Measurements from ENCODE around the gene RAPGEF2. TPM values are rescaled to one million over a fixed set of nuclear protein-coding genes. Genes with fewer than 3 reads are reported as not detected.

Gene RAPGEF2
- total RNA-seq, 6 experiments from 2014 or later: 22.2 to 36.4 (median 31.5) TPM

DNA sequence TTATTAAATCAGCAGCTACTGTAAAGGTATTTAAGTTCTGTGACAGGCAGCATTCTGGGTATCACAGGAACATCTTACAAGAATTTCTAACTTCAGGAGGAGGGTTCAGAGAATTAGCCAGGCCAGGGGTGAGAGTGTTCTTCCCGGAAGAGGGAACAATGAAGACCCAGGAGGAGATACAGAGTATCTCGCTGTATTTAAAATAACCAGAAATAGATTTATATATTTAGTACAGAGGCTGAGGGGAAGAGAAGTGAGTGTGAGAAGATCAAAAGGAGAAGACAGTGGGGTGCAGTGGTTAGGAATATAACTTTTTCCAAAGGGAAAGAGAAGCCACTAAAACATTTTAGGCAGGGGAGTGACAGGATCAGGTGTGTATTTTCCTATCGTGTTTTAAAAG lies 186.8 kb downstream of the RAPGEF2 start:
- peak overlapping the region; percentile 86 for H3K27ac Mint-ChIP-seq
- DNase-seq: no peak
- H3K9me3 Mint-ChIP-seq: peaks cover 3% of the 10 kb centered on the region; the same call in 1 of the 2 replicates
- H3K36me3 Mint-ChIP-seq (ENCODE audit: low read depth): peaks cover 26% of the 10 kb centered on the region
- TF ChIP-seq, protein P1, sequence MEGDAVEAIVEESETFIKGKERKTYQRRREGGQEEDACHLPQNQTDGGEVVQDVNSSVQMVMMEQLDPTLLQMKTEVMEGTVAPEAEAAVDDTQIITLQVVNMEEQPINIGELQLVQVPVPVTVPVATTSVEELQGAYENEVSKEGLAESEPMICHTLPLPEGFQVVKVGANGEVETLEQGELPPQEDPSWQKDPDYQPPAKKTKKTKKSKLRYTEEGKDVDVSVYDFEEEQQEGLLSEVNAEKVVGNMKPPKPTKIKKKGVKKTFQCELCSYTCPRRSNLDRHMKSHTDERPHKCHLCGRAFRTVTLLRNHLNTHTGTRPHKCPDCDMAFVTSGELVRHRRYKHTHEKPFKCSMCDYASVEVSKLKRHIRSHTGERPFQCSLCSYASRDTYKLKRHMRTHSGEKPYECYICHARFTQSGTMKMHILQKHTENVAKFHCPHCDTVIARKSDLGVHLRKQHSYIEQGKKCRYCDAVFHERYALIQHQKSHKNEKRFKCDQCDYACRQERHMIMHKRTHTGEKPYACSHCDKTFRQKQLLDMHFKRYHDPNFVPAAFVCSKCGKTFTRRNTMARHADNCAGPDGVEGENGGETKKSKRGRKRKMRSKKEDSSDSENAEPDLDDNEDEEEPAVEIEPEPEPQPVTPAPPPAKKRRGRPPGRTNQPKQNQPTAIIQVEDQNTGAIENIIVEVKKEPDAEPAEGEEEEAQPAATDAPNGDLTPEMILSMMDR (IDR thresholded peaks at IDR 0.05): no peak
- peaks cover 83% of the 10 kb centered on the region for H3K4me1 Mint-ChIP-seq (ENCODE audit: low read depth)
- peaks cover 3% of the 10 kb centered on the region; the same call in 1 of the 2 replicates for H3K27me3 Mint-ChIP-seq (ENCODE audit: insufficient read depth)
- H3K4me3 Mint-ChIP-seq: no peak overlapping the region

DNA sequence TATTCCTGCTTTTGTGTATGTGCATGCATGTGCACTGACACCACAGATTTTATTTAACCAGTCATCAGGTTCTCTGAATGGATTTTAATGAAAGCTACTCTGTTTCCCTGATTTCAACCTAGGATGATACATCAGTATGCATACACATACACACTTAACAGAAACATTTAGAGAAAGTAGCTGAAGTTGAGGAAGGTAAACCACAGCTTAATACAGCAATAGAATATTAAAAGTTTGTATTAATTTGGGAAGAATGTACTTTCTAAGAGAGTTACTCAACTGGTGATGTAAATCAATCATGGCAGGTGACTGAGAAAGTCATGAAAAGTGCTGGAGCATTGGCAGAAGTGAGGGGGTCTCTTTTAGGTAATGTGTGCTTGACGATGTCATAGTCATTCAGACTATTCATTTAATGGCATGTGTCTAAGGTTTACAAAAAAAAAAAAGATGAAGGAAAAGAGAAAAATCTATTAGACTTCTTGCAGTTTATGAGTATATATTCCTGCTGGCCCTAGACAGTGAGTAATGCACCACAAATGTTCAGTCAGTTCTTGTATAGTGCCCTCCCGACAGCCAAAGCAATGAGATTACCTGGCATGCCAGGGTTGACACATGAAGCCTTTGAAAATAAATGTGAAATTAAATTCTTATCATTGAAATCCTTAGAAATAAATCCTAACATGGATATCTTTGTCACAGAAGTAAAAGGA lies 187.6 kb downstream of the RAPGEF2 start:
- H3K27ac Mint-ChIP-seq: peak overlapping the region; percentile 86
- peaks cover 3% of the 10 kb centered on the region; the same call in 1 of the 2 replicates for H3K9me3 Mint-ChIP-seq
- DNase-seq: peak; percentile 46
- TF ChIP-seq, protein P1 (IDR thresholded peaks at IDR 0.05): no peak
- H3K36me3 Mint-ChIP-seq (ENCODE audit: low read depth): peaks cover 23% of the 10 kb centered on the region
- H3K4me1 Mint-ChIP-seq (ENCODE audit: low read depth): peaks cover 83% of the 10 kb centered on the region
- H3K27me3 Mint-ChIP-seq (ENCODE audit: insufficient read depth): peaks cover 3% of the 10 kb centered on the region; the same call in 1 of the 2 replicates
- peak overlapping the region; percentile 60 for H3K4me3 Mint-ChIP-seq

DNA sequence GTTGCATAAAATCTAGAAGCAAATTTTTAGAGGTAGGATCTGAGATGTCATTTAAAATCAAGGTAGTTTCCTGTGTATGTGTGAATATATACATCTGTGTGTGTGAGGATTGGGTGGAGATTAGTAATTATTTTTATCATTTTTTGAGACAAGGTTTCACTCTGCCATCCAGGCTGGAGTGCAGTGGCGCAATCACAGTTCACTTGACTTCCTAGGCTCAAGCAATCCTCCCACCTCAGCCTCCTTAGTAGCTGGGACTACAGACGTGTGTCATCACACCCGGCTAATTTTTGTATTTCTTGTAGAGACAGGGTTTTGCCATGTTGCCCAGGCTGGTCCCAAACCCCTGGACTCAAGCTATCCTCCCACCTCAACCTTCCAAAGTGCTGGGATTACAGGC lies 188.3 kb downstream of the RAPGEF2 start:
- no peak for DNase-seq
- Mint-ChIP-seq H3K36me3 (ENCODE audit: low read depth) (peaks cover 17% of the 10 kb centered on the region), H3K4me1 (ENCODE audit: low read depth) (peaks cover 83% of the 10 kb centered on the region), H3K9me3 (peaks cover under 1% of the 10 kb centered on the region; the same call in 1 of the 2 replicates), H3K4me3 (no peak overlapping the region), H3K27ac (peak overlapping the region; percentile 86), H3K27me3 (ENCODE audit: insufficient read depth) (peaks cover under 1% of the 10 kb centered on the region; the same call in 1 of the 2 replicates)
- TF ChIP-seq, protein P1 (IDR thresholded peaks at IDR 0.05): no peak

DNA sequence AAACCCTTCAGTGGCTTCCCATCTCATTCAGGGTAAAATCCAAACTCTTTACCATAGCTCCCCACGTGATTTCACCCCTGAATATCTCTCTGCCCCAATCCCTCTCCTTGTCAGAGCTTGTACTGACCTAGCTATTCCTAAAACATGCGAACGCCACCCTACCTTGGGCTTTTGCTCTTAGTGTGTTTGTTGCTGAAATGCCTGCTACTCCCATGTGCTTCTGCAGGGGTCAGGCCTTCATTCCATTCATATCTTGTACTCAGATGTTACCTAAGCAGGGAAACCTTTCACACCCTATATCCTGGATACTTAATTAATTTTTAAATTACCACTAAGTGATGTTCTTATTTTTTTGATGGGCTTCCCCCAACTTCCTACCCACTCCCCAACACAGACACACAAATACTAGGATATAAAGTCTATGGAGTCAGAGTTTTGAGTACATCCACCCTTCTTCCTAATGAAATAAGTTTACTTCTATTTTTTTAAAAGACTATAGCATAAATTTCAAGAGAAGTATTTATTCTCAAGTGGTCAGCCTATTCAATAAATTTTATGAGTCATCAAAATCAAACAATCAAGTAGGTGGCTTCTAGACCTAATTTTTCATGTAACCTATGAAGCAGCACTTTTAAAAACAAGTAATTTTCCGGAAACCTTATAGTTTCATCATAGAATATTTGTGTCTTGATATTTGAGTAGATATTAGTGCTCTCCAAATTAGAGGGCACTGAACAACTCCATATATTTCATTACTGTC lies 189.4 kb downstream of the RAPGEF2 start:
- no peak for DNase-seq
- H3K27me3 Mint-ChIP-seq (ENCODE audit: insufficient read depth): no peaks in the 10 kb centered on the region
- TF ChIP-seq, protein P1 (IDR thresholded peaks at IDR 0.05): no peak
- no peak overlapping the region; the same call in 1 of the 2 replicates for H3K27ac Mint-ChIP-seq
- H3K4me3 Mint-ChIP-seq: no peak overlapping the region
- peaks cover 10% of the 10 kb centered on the region for H3K36me3 Mint-ChIP-seq (ENCODE audit: low read depth)
- H3K9me3 Mint-ChIP-seq: no peaks in the 10 kb centered on the region
- H3K4me1 Mint-ChIP-seq (ENCODE audit: low read depth): peaks cover 88% of the 10 kb centered on the region

DNA sequence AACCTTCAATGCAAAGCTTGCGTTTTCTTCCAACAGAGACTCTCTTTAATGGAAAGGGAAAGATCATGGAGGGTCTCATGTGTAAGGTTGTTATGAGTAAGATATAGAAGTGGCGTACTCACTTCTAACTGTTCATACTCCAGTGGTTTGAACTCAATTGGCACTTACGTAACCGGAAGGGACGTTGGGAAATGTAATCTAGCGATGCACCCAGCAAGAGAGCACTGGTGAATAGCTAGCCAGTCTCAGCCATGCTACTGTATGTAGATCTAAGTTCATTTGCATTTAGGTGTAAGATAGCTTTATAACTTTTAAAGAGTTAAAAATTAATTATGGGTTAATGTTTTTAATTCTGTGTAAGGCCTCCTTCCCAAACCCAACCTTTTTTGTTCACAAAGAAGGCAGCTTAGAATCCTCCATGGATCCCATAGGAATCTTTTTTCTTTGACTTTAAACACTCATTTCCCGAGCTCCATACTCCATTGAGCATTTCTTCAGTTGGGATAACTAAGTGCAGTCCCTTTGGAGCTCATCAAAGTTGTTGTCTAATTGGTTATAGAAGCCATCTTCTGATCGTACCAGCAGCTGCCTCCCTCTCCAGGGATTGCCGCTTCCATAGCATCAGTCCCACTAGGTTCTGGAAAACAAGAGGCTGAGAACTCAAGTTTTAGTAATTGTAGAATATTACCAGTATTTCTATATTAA lies 191.1 kb downstream of the RAPGEF2 start:
- H3K36me3 Mint-ChIP-seq (ENCODE audit: low read depth): peaks cover 10% of the 10 kb centered on the region
- H3K27ac Mint-ChIP-seq: no peak overlapping the region
- H3K27me3 Mint-ChIP-seq (ENCODE audit: insufficient read depth): no peaks in the 10 kb centered on the region; the same call in 1 of the 2 replicates
- TF ChIP-seq, protein P1 (IDR thresholded peaks at IDR 0.05): no peak
- peaks cover 89% of the 10 kb centered on the region for H3K4me1 Mint-ChIP-seq (ENCODE audit: low read depth)
- no peaks in the 10 kb centered on the region for H3K9me3 Mint-ChIP-seq
- H3K4me3 Mint-ChIP-seq: no peak overlapping the region
- DNase-seq: no peak
